ENCODE data around the gene BBS9.

Gene BBS9

DNA sequence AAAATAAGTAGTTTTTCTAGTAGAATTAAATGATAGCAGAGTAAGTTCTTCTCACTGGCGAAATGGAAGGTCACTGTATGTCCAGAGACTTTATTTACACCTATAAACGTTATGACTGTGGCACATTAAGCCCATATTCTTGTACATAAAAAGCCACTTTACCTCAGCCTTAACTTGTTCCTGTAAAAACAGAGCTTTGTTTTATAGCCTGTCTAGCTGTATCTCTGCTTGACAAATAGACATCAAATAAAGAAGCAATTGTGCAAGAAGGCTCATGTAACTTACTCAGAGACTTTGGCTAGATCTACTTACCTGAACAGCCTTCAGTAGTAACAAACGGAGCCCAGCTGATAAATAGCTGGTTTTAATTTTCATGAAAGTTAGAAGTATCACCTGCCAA, 451.9 kb downstream of the BBS9 start:
- no peaks in the 10 kb centered on the region for H3K9me3 ChIP-seq (ENCODE audit: control insufficient read depth, insufficient read depth, low read length)

DNA sequence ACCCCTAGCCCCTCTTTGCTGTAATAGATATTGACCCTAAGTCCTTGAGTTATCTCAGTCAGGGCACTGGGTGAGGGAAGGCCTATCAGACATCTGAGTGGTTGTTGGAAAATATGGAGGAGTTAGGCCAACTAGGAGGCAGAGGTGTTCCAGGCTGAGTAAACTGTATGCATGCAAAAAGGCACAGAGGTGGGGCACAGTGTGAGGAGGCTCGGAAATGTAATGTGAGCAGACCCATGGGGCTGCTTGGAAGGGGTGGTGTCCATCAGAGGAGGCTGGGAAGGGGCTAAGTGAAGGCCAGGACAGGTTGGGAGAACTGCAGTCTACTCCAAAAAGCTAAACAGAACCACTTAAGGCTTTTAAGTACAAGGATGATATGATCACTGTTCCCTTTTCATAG, 452.7 kb downstream of the BBS9 start:
- Histone ChIP-seq H3K27me3 (ENCODE audit: control insufficient read depth, insufficient read depth, low read length) (no peaks in the 10 kb centered on the region), H3K9me3 (ENCODE audit: control insufficient read depth, insufficient read depth, low read length) (no peaks in the 10 kb centered on the region), H3K4me3 (ENCODE audit: low read length) (no peak overlapping the region), H3K27ac (ENCODE audit: low read length) (no peak overlapping the region), H3K4me1 (ENCODE audit: control insufficient read depth, insufficient read depth, low read length) (no peaks in the 10 kb centered on the region), H3K36me3 (ENCODE audit: control insufficient read depth, insufficient read depth, low read length) (no peaks in the 10 kb centered on the region)
- no CpG with 5 or more reads among the region's 1 CpG for WGBS (ENCODE audit: insufficient coverage, insufficient read length)
- DNase-seq (ENCODE audit: low read depth, low spot score): no peak

More for the DNA sequence above, 451.9 kb downstream of the BBS9 start:
- no CpG with 5 or more reads among the region's 3 CpGs for WGBS (ENCODE audit: insufficient coverage, insufficient read length)
- no peak for DNase-seq (ENCODE audit: low read depth, low spot score)
- Histone ChIP-seq H3K27ac (ENCODE audit: low read length) (no peak overlapping the region), H3K27me3 (ENCODE audit: control insufficient read depth, insufficient read depth, low read length) (no peaks in the 10 kb centered on the region), H3K4me1 (ENCODE audit: control insufficient read depth, insufficient read depth, low read length) (no peaks in the 10 kb centered on the region), H3K36me3 (ENCODE audit: control insufficient read depth, insufficient read depth, low read length) (no peaks in the 10 kb centered on the region), H3K4me3 (ENCODE audit: low read length) (no peak overlapping the region)

DNA sequence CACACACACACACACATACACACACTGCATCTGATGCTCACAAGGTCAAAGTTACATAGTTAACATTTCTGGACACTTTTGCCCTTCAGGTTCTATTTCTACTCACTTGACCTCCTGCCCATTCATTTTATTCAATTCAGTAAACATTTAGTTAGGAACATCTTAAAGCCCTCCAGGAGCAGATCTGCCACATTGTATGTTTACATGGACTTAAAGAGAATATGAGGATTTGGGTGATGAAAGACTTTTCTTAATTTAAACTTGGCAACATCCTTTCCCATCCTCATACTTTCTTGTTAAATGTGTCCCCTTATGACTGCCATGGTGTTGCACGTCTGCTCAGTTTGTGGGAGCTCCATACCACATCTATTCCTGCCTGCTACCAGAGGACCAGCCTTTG, 453.2 kb downstream of the BBS9 start:
- no CpG with 5 or more reads among the region's 1 CpG for WGBS (ENCODE audit: insufficient coverage, insufficient read length)
- Histone ChIP-seq H3K27ac (ENCODE audit: low read length) (no peak overlapping the region), H3K27me3 (ENCODE audit: control insufficient read depth, insufficient read depth, low read length) (no peaks in the 10 kb centered on the region), H3K36me3 (ENCODE audit: control insufficient read depth, insufficient read depth, low read length) (no peaks in the 10 kb centered on the region), H3K4me1 (ENCODE audit: control insufficient read depth, insufficient read depth, low read length) (no peaks in the 10 kb centered on the region), H3K9me3 (ENCODE audit: control insufficient read depth, insufficient read depth, low read length) (no peaks in the 10 kb centered on the region), H3K4me3 (ENCODE audit: low read length) (no peak overlapping the region)
- DNase-seq (ENCODE audit: low read depth, low spot score): no peak

- WGBS (ENCODE audit: insufficient coverage, insufficient read length): no CpG with 5 or more reads among the region's 2 CpGs
- Histone ChIP-seq H3K27me3 (ENCODE audit: control insufficient read depth, insufficient read depth, low read length) (no peaks in the 10 kb centered on the region), H3K36me3 (ENCODE audit: control insufficient read depth, insufficient read depth, low read length) (no peaks in the 10 kb centered on the region), H3K4me1 (ENCODE audit: control insufficient read depth, insufficient read depth, low read length) (no peaks in the 10 kb centered on the region), H3K9me3 (ENCODE audit: control insufficient read depth, insufficient read depth, low read length) (no peaks in the 10 kb centered on the region), H3K4me3 (ENCODE audit: low read length) (no peak overlapping the region), H3K27ac (ENCODE audit: low read length) (no peak overlapping the region)
- no peak for DNase-seq (ENCODE audit: low read depth, low spot score)
These were observed 460.5 kb downstream of the BBS9 start for GRCh38 chr7:33589911-33590310.

- Histone ChIP-seq H3K36me3 (ENCODE audit: control insufficient read depth, insufficient read depth, low read length) (no peaks in the 10 kb centered on the region), H3K4me1 (ENCODE audit: control insufficient read depth, insufficient read depth, low read length) (no peaks in the 10 kb centered on the region), H3K4me3 (ENCODE audit: low read length) (no peak overlapping the region), H3K9me3 (ENCODE audit: control insufficient read depth, insufficient read depth, low read length) (no peaks in the 10 kb centered on the region), H3K27ac (ENCODE audit: low read length) (no peak overlapping the region), H3K27me3 (ENCODE audit: control insufficient read depth, insufficient read depth, low read length) (no peaks in the 10 kb centered on the region)
- DNase-seq (ENCODE audit: low read depth, low spot score): no peak
These were observed 461.6 kb downstream of the BBS9 start for GRCh38 chr7:33590916-33591315.

DNA sequence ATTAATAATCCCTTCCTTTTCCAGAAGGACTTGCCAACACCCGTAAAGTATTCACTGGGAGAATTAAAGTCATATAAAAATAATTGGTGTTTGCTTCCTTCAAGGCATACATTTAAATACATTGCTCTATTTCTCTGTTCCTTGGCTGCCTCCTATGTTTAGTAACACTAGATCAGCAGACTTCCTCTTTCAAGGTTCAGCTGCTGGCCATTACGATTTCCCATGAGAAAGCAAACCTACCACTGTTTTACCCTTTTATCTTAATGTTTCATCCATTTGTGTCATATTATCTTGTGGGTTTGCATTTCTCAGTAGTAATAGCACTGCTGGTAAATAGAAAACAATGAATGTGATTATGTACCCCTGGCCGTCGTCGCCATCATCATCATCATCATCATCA, 462.1 kb downstream of the BBS9 start:
- no peak overlapping the region for H3K27ac ChIP-seq (ENCODE audit: low read length)
- no peaks in the 10 kb centered on the region for H3K36me3 ChIP-seq (ENCODE audit: control insufficient read depth, insufficient read depth, low read length)
- WGBS (ENCODE audit: insufficient coverage, insufficient read length): no CpG with 5 or more reads among the region's 5 CpGs
- no peaks in the 10 kb centered on the region for H3K9me3 ChIP-seq (ENCODE audit: control insufficient read depth, insufficient read depth, low read length)
- no peak for DNase-seq (ENCODE audit: low read depth, low spot score)
- H3K4me3 ChIP-seq (ENCODE audit: low read length): no peak overlapping the region
- H3K4me1 ChIP-seq (ENCODE audit: control insufficient read depth, insufficient read depth, low read length): no peaks in the 10 kb centered on the region
- no peaks in the 10 kb centered on the region for H3K27me3 ChIP-seq (ENCODE audit: control insufficient read depth, insufficient read depth, low read length)

DNA sequence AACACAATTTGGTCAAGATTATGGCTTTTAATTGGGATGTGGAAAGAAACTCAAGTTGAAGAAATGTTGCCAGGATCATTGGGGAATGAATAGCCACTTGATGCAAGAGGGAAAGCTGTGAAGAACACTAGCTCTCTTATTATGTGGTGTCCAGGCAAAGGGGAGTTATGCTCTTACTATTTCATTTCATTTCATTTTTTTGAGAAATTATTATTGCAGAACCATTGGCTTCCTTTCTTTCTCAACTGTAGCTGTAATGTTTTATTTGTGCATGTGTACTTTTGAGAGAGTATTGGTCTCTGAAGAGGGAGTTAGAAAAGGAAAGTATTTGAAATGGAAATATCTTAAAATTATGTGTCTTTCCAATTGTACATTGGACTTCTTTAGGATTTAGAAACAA, 463.4 kb downstream of the BBS9 start:
- Histone ChIP-seq H3K4me3 (ENCODE audit: low read length) (no peak overlapping the region), H3K27ac (ENCODE audit: low read length) (no peak overlapping the region), H3K27me3 (ENCODE audit: control insufficient read depth, insufficient read depth, low read length) (no peaks in the 10 kb centered on the region), H3K36me3 (ENCODE audit: control insufficient read depth, insufficient read depth, low read length) (no peaks in the 10 kb centered on the region), H3K9me3 (ENCODE audit: control insufficient read depth, insufficient read depth, low read length) (no peaks in the 10 kb centered on the region), H3K4me1 (ENCODE audit: control insufficient read depth, insufficient read depth, low read length) (no peaks in the 10 kb centered on the region)
- DNase-seq (ENCODE audit: low read depth, low spot score): no peak

DNA sequence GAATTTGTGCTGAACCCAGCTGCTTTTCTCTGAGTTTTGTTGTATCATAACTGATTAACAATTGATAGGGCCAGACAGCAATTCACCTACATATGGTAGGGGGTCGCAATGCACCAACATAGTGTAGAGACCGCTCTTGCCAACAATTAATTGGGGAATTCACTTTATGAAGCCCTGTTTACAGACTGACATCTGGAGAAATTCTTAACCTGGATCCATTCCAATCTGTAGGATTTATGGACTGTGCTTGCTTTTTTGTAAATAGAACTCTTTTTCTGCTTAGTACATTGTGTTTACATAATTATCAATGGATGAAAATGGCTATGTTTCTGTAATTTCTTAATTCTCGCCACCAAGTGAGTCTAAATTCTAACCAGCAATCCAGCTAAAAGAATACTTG, 464.2 kb downstream of the BBS9 start:
- H3K36me3 ChIP-seq (ENCODE audit: control insufficient read depth, insufficient read depth, low read length): no peaks in the 10 kb centered on the region
- DNase-seq (ENCODE audit: low read depth, low spot score): no peak
- no peak overlapping the region for H3K27ac ChIP-seq (ENCODE audit: low read length)
- H3K4me3 ChIP-seq (ENCODE audit: low read length): no peak overlapping the region
- H3K27me3 ChIP-seq (ENCODE audit: control insufficient read depth, insufficient read depth, low read length): no peaks in the 10 kb centered on the region
- no peaks in the 10 kb centered on the region for H3K9me3 ChIP-seq (ENCODE audit: control insufficient read depth, insufficient read depth, low read length)
- no CpG with 5 or more reads among the region's 3 CpGs for WGBS (ENCODE audit: insufficient coverage, insufficient read length)
- H3K4me1 ChIP-seq (ENCODE audit: control insufficient read depth, insufficient read depth, low read length): no peaks in the 10 kb centered on the region

GRCh38 chr7:33596686-33597085, 467.3 kb downstream of the BBS9 start:
- H3K36me3 ChIP-seq (ENCODE audit: control insufficient read depth, insufficient read depth, low read length): no peaks in the 10 kb centered on the region
- H3K4me1 ChIP-seq (ENCODE audit: control insufficient read depth, insufficient read depth, low read length): no peaks in the 10 kb centered on the region
- no peaks in the 10 kb centered on the region for H3K27me3 ChIP-seq (ENCODE audit: control insufficient read depth, insufficient read depth, low read length)
- no peak overlapping the region for H3K27ac ChIP-seq (ENCODE audit: low read length)
- H3K4me3 ChIP-seq (ENCODE audit: low read length): no peak overlapping the region
- no peaks in the 10 kb centered on the region for H3K9me3 ChIP-seq (ENCODE audit: control insufficient read depth, insufficient read depth, low read length)
- no peak for DNase-seq (ENCODE audit: low read depth, low spot score)

DNA sequence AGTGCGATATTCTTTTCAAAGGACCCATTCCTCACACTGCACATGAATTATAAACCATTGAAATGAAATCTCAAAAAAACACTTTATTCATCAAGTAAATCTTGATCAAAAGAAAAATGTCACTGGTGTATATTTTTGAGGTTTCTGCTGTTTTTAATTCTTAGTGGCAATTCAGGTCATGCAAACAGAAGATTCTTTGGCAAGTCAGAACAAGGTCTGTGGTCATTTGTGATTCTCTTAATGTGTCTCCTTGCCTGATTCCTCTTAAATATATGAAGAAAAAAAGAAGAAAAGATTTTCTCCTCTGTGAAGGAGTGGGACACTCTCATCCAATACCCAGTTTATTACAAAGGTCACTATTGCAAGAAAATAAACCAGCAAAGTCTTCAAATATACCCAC, 467.8 kb downstream of the BBS9 start:
- no peaks in the 10 kb centered on the region for H3K4me1 ChIP-seq (ENCODE audit: control insufficient read depth, insufficient read depth, low read length)
- no peak overlapping the region for H3K4me3 ChIP-seq (ENCODE audit: low read length)
- H3K27me3 ChIP-seq (ENCODE audit: control insufficient read depth, insufficient read depth, low read length): no peaks in the 10 kb centered on the region
- WGBS (ENCODE audit: insufficient coverage, insufficient read length): no CpG with 5 or more reads among the region's 1 CpG
- DNase-seq (ENCODE audit: low read depth, low spot score): no peak
- H3K9me3 ChIP-seq (ENCODE audit: control insufficient read depth, insufficient read depth, low read length): no peaks in the 10 kb centered on the region
- no peaks in the 10 kb centered on the region for H3K36me3 ChIP-seq (ENCODE audit: control insufficient read depth, insufficient read depth, low read length)
- no peak overlapping the region for H3K27ac ChIP-seq (ENCODE audit: low read length)

GRCh38 chr7:33601101-33601500, 471.7 kb downstream of the BBS9 start:
- no CpG with 5 or more reads among the region's 4 CpGs for WGBS (ENCODE audit: insufficient coverage, insufficient read length)
- Histone ChIP-seq H3K9me3 (ENCODE audit: control insufficient read depth, insufficient read depth, low read length) (no peaks in the 10 kb centered on the region), H3K27me3 (ENCODE audit: control insufficient read depth, insufficient read depth, low read length) (no peaks in the 10 kb centered on the region), H3K4me1 (ENCODE audit: control insufficient read depth, insufficient read depth, low read length) (no peaks in the 10 kb centered on the region), H3K4me3 (ENCODE audit: low read length) (no peak overlapping the region), H3K27ac (ENCODE audit: low read length) (no peak overlapping the region), H3K36me3 (ENCODE audit: control insufficient read depth, insufficient read depth, low read length) (no peaks in the 10 kb centered on the region)
- no peak for DNase-seq (ENCODE audit: low read depth, low spot score)

All from iPS DF 6.9 (cell line).